Panc1 (cell line): ENCODE results near the gene RAMP1.

Experiments
- POLR2AphosphoS5 ChIP-seq: IDR thresholded peaks from 2 replicates; pipeline ENCODE4 v1.6.1; 2012; ENCODE audit warnings: mild to moderate bottlenecking, low read depth, low read length, moderate library complexity
- REST ChIP-seq, 2 experiments: IDR thresholded peaks; 2 replicates each; pipeline ENCODE4 v1.6.1; 2011 to 2012; ENCODE audit warnings: low read depth in 2 of 2, control low read depth in 1 of 2, low read length in 1 of 2, mild to moderate bottlenecking in 1 of 2, moderate library complexity in 1 of 2; ENCODE audit not compliant: insufficient read depth in 1 of 2
- TF ChIP-seq, protein P1 (sequence below): fragments of 450-650 bp; IDR thresholded peaks from 2 replicates; pipeline ENCODE4 v1.5.1; 2017; ENCODE audit warnings: mild to moderate bottlenecking

GRCh38 chr2:237894396-237894979, 35.1 kb downstream of the RAMP1 start:
- no peak for TF ChIP-seq POLR2AphosphoS5
- TF ChIP-seq, protein P1, sequence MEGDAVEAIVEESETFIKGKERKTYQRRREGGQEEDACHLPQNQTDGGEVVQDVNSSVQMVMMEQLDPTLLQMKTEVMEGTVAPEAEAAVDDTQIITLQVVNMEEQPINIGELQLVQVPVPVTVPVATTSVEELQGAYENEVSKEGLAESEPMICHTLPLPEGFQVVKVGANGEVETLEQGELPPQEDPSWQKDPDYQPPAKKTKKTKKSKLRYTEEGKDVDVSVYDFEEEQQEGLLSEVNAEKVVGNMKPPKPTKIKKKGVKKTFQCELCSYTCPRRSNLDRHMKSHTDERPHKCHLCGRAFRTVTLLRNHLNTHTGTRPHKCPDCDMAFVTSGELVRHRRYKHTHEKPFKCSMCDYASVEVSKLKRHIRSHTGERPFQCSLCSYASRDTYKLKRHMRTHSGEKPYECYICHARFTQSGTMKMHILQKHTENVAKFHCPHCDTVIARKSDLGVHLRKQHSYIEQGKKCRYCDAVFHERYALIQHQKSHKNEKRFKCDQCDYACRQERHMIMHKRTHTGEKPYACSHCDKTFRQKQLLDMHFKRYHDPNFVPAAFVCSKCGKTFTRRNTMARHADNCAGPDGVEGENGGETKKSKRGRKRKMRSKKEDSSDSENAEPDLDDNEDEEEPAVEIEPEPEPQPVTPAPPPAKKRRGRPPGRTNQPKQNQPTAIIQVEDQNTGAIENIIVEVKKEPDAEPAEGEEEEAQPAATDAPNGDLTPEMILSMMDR, result no peak
- TF ChIP-seq REST (IDR thresholded peaks at IDR 0.05; ENCODE audit: insufficient read depth in 1 of 2, low read depth in 2 of 2, low read length in 1 of 2), result no peak
